Measurements from ENCODE around the gene CAPZB. TPM values are rescaled to one million over a fixed set of nuclear protein-coding genes. Genes with fewer than 3 reads are reported as not detected.
"Not testable (repeated sequence)": the region's sequence is repeated elsewhere in the genome, so short reads cannot be mapped to it uniquely, and the experiment has no call there.

CAPZB gene
- total RNA-seq, 1 donor from 2014 or later = 326 TPM

GRCh38 chr1:19529664-19530063, 44.3 kb upstream of the CAPZB start:
- Mint-ChIP-seq H3K27ac (ENCODE audit: unreplicated experiment) (no peak overlapping the region), H3K9me3 (ENCODE audit: unreplicated experiment) (no peaks in the 10 kb centered on the region), H3K27me3 (ENCODE audit: unreplicated experiment) (peaks cover 2% of the 10 kb centered on the region), H3K4me1 (ENCODE audit: low read depth, unreplicated experiment) (no peaks in the 10 kb centered on the region), H3K4me3 (ENCODE audit: unreplicated experiment) (no peak overlapping the region), H3K36me3 (ENCODE audit: unreplicated experiment) (no peaks in the 10 kb centered on the region)
- DNase-seq = no peak
- no peak for TF ChIP-seq CTCF (IDR thresholded peaks at IDR 0.05; ENCODE audit: partially characterized antibody, unreplicated experiment)

GRCh38 chr1:19528438-19528837, 43.1 kb upstream of the CAPZB start:
- no peak for TF ChIP-seq CTCF (IDR thresholded peaks at IDR 0.05; ENCODE audit: partially characterized antibody, unreplicated experiment)
- H3K9me3 Mint-ChIP-seq (ENCODE audit: unreplicated experiment) = no peaks in the 10 kb centered on the region
- H3K27ac Mint-ChIP-seq (ENCODE audit: unreplicated experiment) = no peak overlapping the region
- no peak overlapping the region for H3K4me3 Mint-ChIP-seq (ENCODE audit: unreplicated experiment)
- DNase-seq = no peak
- no peaks in the 10 kb centered on the region for H3K27me3 Mint-ChIP-seq (ENCODE audit: unreplicated experiment)
- no peaks in the 10 kb centered on the region for H3K36me3 Mint-ChIP-seq (ENCODE audit: unreplicated experiment)
- H3K4me1 Mint-ChIP-seq (ENCODE audit: low read depth, unreplicated experiment) = no peaks in the 10 kb centered on the region

- H3K36me3 Mint-ChIP-seq (ENCODE audit: unreplicated experiment) = no peaks in the 10 kb centered on the region
- H3K27me3 Mint-ChIP-seq (ENCODE audit: unreplicated experiment) = no peaks in the 10 kb centered on the region
- no peaks in the 10 kb centered on the region for H3K4me1 Mint-ChIP-seq (ENCODE audit: low read depth, unreplicated experiment)
- no peak overlapping the region for H3K27ac Mint-ChIP-seq (ENCODE audit: unreplicated experiment)
- no peak for DNase-seq
- no peak for TF ChIP-seq CTCF (IDR thresholded peaks at IDR 0.05; ENCODE audit: partially characterized antibody, unreplicated experiment)
- no peak overlapping the region for H3K4me3 Mint-ChIP-seq (ENCODE audit: unreplicated experiment)
- H3K9me3 Mint-ChIP-seq (ENCODE audit: unreplicated experiment) = peaks cover 2% of the 10 kb centered on the region
These were observed 40.5 kb upstream of the CAPZB start for GRCh38 chr1:19525607-19526545.

- no peak for DNase-seq
- Mint-ChIP-seq H3K4me1 (ENCODE audit: low read depth, unreplicated experiment) (no peaks in the 10 kb centered on the region), H3K36me3 (ENCODE audit: unreplicated experiment) (no peaks in the 10 kb centered on the region), H3K27me3 (ENCODE audit: unreplicated experiment) (no peaks in the 10 kb centered on the region), H3K27ac (ENCODE audit: unreplicated experiment) (no peak overlapping the region), H3K4me3 (ENCODE audit: unreplicated experiment) (no peak overlapping the region), H3K9me3 (ENCODE audit: unreplicated experiment) (peaks cover 2% of the 10 kb centered on the region)
- TF ChIP-seq CTCF (IDR thresholded peaks at IDR 0.05; ENCODE audit: partially characterized antibody, unreplicated experiment) = no peak
These were observed 39.5 kb upstream of the CAPZB start for GRCh38 chr1:19524791-19525190.

GRCh38 chr1:19522570-19522969, 37.2 kb upstream of the CAPZB start:
- H3K4me3 Mint-ChIP-seq (ENCODE audit: unreplicated experiment); DNase-seq; H3K27me3 Mint-ChIP-seq (ENCODE audit: unreplicated experiment); H3K9me3 Mint-ChIP-seq (ENCODE audit: unreplicated experiment); H3K4me1 Mint-ChIP-seq (ENCODE audit: low read depth, unreplicated experiment); H3K36me3 Mint-ChIP-seq (ENCODE audit: unreplicated experiment); H3K27ac Mint-ChIP-seq (ENCODE audit: unreplicated experiment): not testable (repeated sequence)
